HepG2 (cell line): ENCODE measurements around the gene LYSMD1. TPM values are rescaled to one million over a fixed set of nuclear protein-coding genes. Genes with fewer than 3 reads are reported as not detected.

Experiments
- BRD4 ChIP-seq: sonication (generic); formaldehyde crosslinking; IDR thresholded peaks from 2 replicates; pipeline ENCODE4 v1.4.0; 2020; ENCODE audit warnings: missing genetic modification reagents
- CBFB ChIP-seq: sonication (generic); formaldehyde crosslinking; IDR thresholded peaks from 2 replicates; pipeline ENCODE4 v1.4.0; 2020; ENCODE audit warnings: missing genetic modification reagents
- FOXO1 ChIP-seq: sonication (generic); formaldehyde crosslinking; IDR thresholded peaks from 2 replicates; pipeline ENCODE4 v1.4.0; 2020; ENCODE audit warnings: missing genetic modification reagents
- IRF2 ChIP-seq: IDR thresholded peaks from 2 replicates; pipeline ENCODE4 v1.6.1; 2018; ENCODE audit warnings: missing genetic modification reagents, missing compliant biosample characterization
- KDM1A ChIP-seq: IDR thresholded peaks from 2 replicates; pipeline ENCODE4 v1.6.1; 2016; ENCODE audit warnings: missing compliant biosample characterization
- KLF12 ChIP-seq: sonication (generic); formaldehyde crosslinking; IDR thresholded peaks from 2 replicates; pipeline ENCODE4 v1.4.0; 2020; ENCODE audit warnings: missing genetic modification reagents, borderline replicate concordance
- MNT ChIP-seq: fragments of 450-650 bp; IDR thresholded peaks from 2 replicates; pipeline ENCODE4 v1.6.1; 2016
- NR1H2 ChIP-seq: sonication (generic); formaldehyde crosslinking; IDR thresholded peaks from 2 replicates; pipeline ENCODE4 v1.8.1; 2022; ENCODE audit warnings: low read depth, missing genetic modification reagents, borderline replicate concordance
- NR2C2 ChIP-seq: sonication (generic); formaldehyde crosslinking; IDR thresholded peaks from 2 replicates; pipeline ENCODE4 v1.4.0; 2020; ENCODE audit warnings: missing genetic modification reagents, mild to moderate bottlenecking, moderate library complexity, borderline replicate concordance
- PHB2 ChIP-seq: fragments of 450-650 bp; IDR thresholded peaks from 2 replicates; pipeline ENCODE4 v1.6.1; 2018; ENCODE audit not compliant: partially characterized antibody
- PLRG1 ChIP-seq: fragments of 450-650 bp; conservative IDR thresholded peaks from 2 replicates; pipeline ENCODE4 v1.6.1; 2016
- RARA ChIP-seq: IDR thresholded peaks from 2 replicates; pipeline ENCODE4 v1.6.1; 2016; ENCODE audit warnings: missing genetic modification reagents, missing compliant biosample characterization
- SMAD3 ChIP-seq: sonication (generic); formaldehyde crosslinking; IDR thresholded peaks from 2 replicates; pipeline ENCODE4 v1.4.0; 2020; ENCODE audit warnings: missing genetic modification reagents
- TGIF2 ChIP-seq: IDR thresholded peaks from 2 replicates; pipeline ENCODE4 v1.6.1; 2016; ENCODE audit warnings: control low read depth, missing compliant biosample characterization
- TOE1 ChIP-seq: sonication (generic); formaldehyde crosslinking; IDR thresholded peaks from 2 replicates; pipeline ENCODE4 v1.4.0; 2020; ENCODE audit warnings: mild to moderate bottlenecking, missing genetic modification reagents
- ZBTB8A ChIP-seq: sonication (generic); formaldehyde crosslinking; IDR thresholded peaks from 2 replicates; pipeline ENCODE4 v1.4.0; 2020; ENCODE audit warnings: mild to moderate bottlenecking, low read depth, missing genetic modification reagents, borderline replicate concordance
- ZNF556 ChIP-seq: sonication (generic); formaldehyde crosslinking; IDR thresholded peaks from 2 replicates; pipeline ENCODE4 v1.4.0; 2020; ENCODE audit warnings: mild to moderate bottlenecking, missing genetic modification reagents, borderline replicate concordance
- ZNF615 ChIP-seq: sonication (generic); formaldehyde crosslinking; IDR thresholded peaks from 2 replicates; pipeline ENCODE4 v1.5.0; 2020; ENCODE audit warnings: mild to moderate bottlenecking, missing genetic modification reagents, borderline replicate concordance
- ZNF644 ChIP-seq: IDR thresholded peaks from 2 replicates; pipeline ENCODE4 v1.6.1; 2016; ENCODE audit warnings: low read depth
- polyA plus RNA-seq, 8 experiments: library from polyadenylated mRNA; depleted of rRNA in 3 of 8; stranded (reverse) in 7 of 8; unstranded in 1 of 8; fragments of >200 nt; fragmentation: Illumina TruSeq in 4 of 8; extraction: Trizol in 4 of 8; gene quantifications; 2 replicates each; pipeline versions ENCODE4 v1.2.1 to v1.2.3, GENCODE V29; 2011 to 2016; ENCODE audit warnings: low read depth in 4 of 8, missing spikeins in 1 of 8, mixed read lengths in 1 of 8; ENCODE audit not compliant: insufficient read depth in 1 of 8
- total RNA-seq, 5 experiments: library from RNA; depleted of rRNA; stranded (reverse); fragments of >200 nt; fragmentation: Illumina TruSeq; extraction: Trizol; gene quantifications; 2 replicates each; pipeline ENCODE4 v1.2.3, GENCODE V29; 2016; ENCODE audit warnings: low read depth in 1 of 5
- TF ChIP-seq, protein P1 (sequence below): sonication (generic); formaldehyde crosslinking; IDR thresholded peaks from 2 replicates; pipeline ENCODE4 v1.9.0; 2021; ENCODE audit warnings: missing genetic modification reagents, borderline replicate concordance
- TF ChIP-seq, protein P2 (sequence below): sonication (generic); formaldehyde crosslinking; IDR thresholded peaks from 2 replicates; pipeline ENCODE4 v1.5.1; 2020; ENCODE audit warnings: mild to moderate bottlenecking, missing genetic modification reagents, borderline replicate concordance

LYSMD1 gene
- total and polyA plus RNA-seq, 2 of the 13 experiments (the other 11 are each of a cell fraction or from before 2014, with no cell fraction given) = 3.8 to 4.8 TPM

DNA sequence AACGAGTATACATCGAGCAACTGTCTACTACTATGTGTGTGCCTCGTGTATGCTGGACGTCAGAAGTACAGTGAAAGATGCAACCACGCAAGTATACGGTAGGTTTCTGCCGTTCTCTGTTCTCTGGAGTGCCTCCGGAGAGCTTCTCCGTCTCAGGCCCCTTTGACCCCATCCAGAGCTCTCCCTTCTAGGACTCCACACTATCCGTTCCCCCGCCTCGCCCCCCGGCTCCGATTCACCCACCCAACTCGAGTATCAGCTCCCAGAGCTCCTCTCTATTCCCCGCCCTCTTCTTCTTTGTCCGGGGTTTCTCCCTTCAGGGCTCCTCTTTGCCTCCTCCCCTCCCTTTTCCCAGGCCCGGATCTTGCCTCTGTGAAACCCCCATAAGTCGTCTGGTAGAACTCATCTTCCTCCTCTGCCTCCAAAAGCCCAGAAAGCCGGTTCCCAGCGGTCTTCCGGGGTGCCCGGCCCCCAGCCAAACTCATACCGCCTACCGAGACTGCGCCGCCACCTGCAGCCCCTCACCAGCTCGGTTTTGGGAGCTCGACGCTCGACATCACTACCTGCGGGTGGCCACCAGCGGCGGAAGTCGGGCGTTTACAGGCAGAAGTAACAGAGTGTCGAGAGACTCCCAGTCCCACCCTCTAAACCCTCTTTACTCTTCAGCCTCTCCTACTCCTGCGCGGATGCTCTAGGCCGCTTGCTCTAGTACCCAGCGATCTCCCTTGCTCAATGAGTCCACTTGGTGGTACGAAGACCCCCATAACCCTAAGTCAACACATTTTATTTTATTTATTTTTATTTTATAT lies 24.1 kb upstream of the LYSMD1 start, which contains the start of gene VPS72 (continued):
- TF ChIP-seq NR1H2 (no peak), RARA (CRISPR knock-in tag) (peak; percentile 58), BRD4 (CRISPR knock-in tag) (peak; percentile 73; the same call in 1 of the 2 replicates), PHB2 (no peak), MNT (no peak), ZNF644 (CRISPR knock-in tag) (no peak), ZBTB8A (CRISPR knock-in tag) (no peak), FOXO1 (CRISPR knock-in tag) (0 out of 2 replicates have a peak, but pooled peaks have one; percentile 52), ZNF615 (CRISPR knock-in tag) (no peak), CBFB (CRISPR knock-in tag) (peak; percentile 80; the same call in 1 of the 2 replicates), NR2C2 (peak; percentile 76), PLRG1 (no peak), KDM1A (CRISPR knock-in tag) (no peak; the same call in 1 of the 2 replicates), SMAD3 (CRISPR knock-in tag) (peak; percentile 88), KLF12 (CRISPR knock-in tag) (peak; percentile 98), TOE1 (CRISPR knock-in tag) (0 out of 2 replicates have a peak, but pooled peaks have one; percentile 36), IRF2 (CRISPR knock-in tag) (peak; percentile 93), TGIF2 (CRISPR knock-in tag) (no peak), ZNF556 (peak; percentile 65; the same call in 1 of the 2 replicates)
- TF ChIP-seq, protein P1, sequence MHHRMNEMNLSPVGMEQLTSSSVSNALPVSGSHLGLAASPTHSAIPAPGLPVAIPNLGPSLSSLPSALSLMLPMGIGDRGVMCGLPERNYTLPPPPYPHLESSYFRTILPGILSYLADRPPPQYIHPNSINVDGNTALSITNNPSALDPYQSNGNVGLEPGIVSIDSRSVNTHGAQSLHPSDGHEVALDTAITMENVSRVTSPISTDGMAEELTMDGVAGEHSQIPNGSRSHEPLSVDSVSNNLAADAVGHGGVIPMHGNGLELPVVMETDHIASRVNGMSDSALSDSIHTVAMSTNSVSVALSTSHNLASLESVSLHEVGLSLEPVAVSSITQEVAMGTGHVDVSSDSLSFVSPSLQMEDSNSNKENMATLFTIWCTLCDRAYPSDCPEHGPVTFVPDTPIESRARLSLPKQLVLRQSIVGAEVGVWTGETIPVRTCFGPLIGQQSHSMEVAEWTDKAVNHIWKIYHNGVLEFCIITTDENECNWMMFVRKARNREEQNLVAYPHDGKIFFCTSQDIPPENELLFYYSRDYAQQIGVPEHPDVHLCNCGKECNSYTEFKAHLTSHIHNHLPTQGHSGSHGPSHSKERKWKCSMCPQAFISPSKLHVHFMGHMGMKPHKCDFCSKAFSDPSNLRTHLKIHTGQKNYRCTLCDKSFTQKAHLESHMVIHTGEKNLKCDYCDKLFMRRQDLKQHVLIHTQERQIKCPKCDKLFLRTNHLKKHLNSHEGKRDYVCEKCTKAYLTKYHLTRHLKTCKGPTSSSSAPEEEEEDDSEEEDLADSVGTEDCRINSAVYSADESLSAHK = no peak
- TF ChIP-seq, protein P2, sequence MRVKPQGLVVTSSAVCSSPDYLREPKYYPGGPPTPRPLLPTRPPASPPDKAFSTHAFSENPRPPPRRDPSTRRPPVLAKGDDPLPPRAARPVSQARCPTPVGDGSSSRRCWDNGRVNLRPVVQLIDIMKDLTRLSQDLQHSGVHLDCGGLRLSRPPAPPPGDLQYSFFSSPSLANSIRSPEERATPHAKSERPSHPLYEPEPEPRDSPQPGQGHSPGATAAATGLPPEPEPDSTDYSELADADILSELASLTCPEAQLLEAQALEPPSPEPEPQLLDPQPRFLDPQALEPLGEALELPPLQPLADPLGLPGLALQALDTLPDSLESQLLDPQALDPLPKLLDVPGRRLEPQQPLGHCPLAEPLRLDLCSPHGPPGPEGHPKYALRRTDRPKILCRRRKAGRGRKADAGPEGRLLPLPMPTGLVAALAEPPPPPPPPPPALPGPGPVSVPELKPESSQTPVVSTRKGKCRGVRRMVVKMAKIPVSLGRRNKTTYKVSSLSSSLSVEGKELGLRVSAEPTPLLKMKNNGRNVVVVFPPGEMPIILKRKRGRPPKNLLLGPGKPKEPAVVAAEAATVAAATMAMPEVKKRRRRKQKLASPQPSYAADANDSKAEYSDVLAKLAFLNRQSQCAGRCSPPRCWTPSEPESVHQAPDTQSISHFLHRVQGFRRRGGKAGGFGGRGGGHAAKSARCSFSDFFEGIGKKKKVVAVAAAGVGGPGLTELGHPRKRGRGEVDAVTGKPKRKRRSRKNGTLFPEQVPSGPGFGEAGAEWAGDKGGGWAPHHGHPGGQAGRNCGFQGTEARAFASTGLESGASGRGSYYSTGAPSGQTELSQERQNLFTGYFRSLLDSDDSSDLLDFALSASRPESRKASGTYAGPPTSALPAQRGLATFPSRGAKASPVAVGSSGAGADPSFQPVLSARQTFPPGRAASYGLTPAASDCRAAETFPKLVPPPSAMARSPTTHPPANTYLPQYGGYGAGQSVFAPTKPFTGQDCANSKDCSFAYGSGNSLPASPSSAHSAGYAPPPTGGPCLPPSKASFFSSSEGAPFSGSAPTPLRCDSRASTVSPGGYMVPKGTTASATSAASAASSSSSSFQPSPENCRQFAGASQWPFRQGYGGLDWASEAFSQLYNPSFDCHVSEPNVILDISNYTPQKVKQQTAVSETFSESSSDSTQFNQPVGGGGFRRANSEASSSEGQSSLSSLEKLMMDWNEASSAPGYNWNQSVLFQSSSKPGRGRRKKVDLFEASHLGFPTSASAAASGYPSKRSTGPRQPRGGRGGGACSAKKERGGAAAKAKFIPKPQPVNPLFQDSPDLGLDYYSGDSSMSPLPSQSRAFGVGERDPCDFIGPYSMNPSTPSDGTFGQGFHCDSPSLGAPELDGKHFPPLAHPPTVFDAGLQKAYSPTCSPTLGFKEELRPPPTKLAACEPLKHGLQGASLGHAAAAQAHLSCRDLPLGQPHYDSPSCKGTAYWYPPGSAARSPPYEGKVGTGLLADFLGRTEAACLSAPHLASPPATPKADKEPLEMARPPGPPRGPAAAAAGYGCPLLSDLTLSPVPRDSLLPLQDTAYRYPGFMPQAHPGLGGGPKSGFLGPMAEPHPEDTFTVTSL (CRISPR knock-in tag) = no peak
